ENCODE results near the gene VASP. TPM values are rescaled to one million over a fixed set of nuclear protein-coding genes. Genes with fewer than 3 reads are reported as not detected.

Gene VASP
- total and polyA plus RNA-seq, 9 of the 15 experiments (the other 6 are each of a cell fraction or from before 2014, with no cell fraction given): 16.7 to 261 (median 112) TPM

DNA sequence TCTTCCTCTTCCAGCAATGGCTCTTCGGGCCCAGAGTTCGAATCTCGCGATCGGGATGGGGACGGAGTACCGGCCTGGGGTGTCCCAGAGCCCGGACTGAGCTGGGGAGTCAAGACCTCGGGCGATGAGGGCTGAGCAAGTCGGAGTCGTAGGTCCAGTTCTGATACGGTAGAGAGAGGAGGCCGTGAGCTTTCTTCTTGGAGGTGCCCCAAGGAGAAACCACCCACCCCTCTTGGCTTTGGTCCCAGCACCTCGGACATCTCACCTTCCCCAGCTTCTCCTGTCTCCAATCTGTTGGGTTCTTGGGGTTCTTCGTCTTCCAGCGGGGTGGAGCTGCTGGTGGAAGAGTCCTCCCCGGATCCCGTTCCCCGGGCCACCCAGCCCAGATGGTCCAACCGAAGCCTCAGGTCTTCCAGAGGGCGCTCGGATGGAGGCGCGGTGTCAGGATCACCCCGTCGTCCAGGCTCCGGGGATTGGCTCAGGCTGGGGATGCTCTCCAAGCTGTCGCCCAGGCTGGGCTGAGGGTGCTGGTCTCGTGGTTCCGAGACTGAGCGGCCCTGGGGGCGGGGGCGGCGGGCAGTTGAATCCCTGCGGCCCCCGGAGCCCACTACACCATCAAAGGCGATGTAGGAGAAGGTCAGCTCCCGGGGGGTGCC lies 12.9 kb upstream of the VASP start (continued):
- TF ChIP-seq, protein P1, sequence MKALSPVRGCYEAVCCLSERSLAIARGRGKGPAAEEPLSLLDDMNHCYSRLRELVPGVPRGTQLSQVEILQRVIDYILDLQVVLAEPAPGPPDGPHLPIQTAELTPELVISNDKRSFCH (CRISPR knock-in tag; IDR thresholded peaks at IDR 0.05): no peak
- TF ChIP-seq, protein P1 (tag; IDR thresholded peaks at IDR 0.05): no peak

DNA sequence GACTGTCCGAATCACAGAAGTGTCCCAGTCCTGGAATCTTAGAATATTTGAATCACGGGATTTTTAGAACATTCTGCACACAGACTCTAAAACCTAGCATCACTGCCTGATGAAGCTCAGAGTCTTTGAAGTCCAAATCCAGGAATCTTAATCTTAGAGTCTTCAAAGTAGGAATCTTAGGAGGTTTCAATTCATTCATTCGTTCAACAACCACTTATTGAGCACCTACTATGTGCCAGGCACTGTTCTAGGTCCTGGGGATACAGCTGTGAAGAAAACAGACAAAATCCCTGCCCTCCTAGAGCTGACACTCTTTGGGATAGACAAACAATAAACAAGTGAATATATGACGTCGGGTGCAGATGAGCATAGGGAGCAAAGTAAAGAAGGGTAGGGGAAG lies 12.1 kb upstream of the VASP start:
- no peak for DNase-seq (ENCODE audit: extremely low read depth in 1 of 4, low spot score in 3 of 4)
- POLR2A ChIA-PET: interaction anchor here (0.6 to 1.7 kb wide), 4 partner anchors 10 to 29 kb away, joined by 3 to 12 read pairs (median 5); no protein-coding TSS in a partner anchor
- Histone ChIP-seq H2AFZ (ENCODE audit: low read depth, low read length) (no peak overlapping the region), H3K9me1 (ENCODE audit: control insufficient read depth, insufficient read depth, low read length) (no peaks in the 10 kb centered on the region), H3K4me2 (ENCODE audit: insufficient read depth, low read length) (no peak overlapping the region), H3K79me2 (ENCODE audit: control insufficient read depth, insufficient read depth, low read length) (peaks cover 6% of the 10 kb centered on the region; the same call in 1 of the 3 replicates), H3K4me1 (replicated peaks in 1 of 2; ENCODE audit: control insufficient read depth in 2 of 2, insufficient read depth in 2 of 2, low read length in 2 of 2) (peaks cover 10 to 68% of the 10 kb centered on the region in 2 experiments; a peak in 4 of 5 replicates), H3K27me3 (ENCODE audit: control insufficient read depth in 2 of 2, insufficient read depth in 2 of 2, low read length in 2 of 2) (peaks cover 3 to 16% of the 10 kb centered on the region in 2 experiments; a peak in 3 of 5 replicates), H3K4me3 (no peak overlapping the region), H4K20me1 (replicated peaks; ENCODE audit: control insufficient read depth, insufficient read depth, low read length) (no peaks in the 10 kb centered on the region), H3K36me3 (ENCODE audit: control insufficient read depth, insufficient read depth, low read length) (no peaks in the 10 kb centered on the region), H3K9ac (ENCODE audit: insufficient read depth in 1 of 2, low read depth in 2 of 2, low read length in 2 of 2) (no peak overlapping the region), H3K27ac (ENCODE audit: extremely low read depth, low read depth, low read length) (no peak overlapping the region), H3K9me3 (replicated peaks; ENCODE audit: control insufficient read depth, insufficient read depth, low read depth, low read length) (no peaks in the 10 kb centered on the region)
- CTCF ChIA-PET (ENCODE audit: low intra/inter-chr PET ratio): no interaction called here
- TF ChIP-seq GATA2 (CRISPR knock-in tag; IDR thresholded peaks at IDR 0.05) (no peak), ZKSCAN1 (IDR thresholded peaks at IDR 0.05; ENCODE audit: low read depth, low read length) (peak; percentile 86), U2AF2 (optimal IDR thresholded peaks at IDR 0.05; ENCODE audit: low read depth, low read length) (no peak), POLR2H (tag; IDR thresholded peaks at IDR 0.05; ENCODE audit: low read depth) (no peak)
- FAIRE-seq: no peak
- in situ Hi-C loops (cut with MboI) (no loop called here), intact Hi-C loops (cut with micrococcal nuclease) (no loop called here)
- no peak for ATAC-seq
- 18% methylated on average over 5 of the region's 5 CpGs for WGBS (ENCODE audit: insufficient coverage, low coverage, missing lambda C conversion rate)
- no TSS peak for BruUV-seq (replicated peaks)

Measured in K562 (cell line).